GM19397 (cell line): ENCODE results near the gene SHOC1.
"Not testable (repeated sequence)": the region's sequence is repeated elsewhere in the genome, so short reads cannot be mapped to it uniquely, and the experiment has no call there.

ENCODE experiments used
- ATAC-seq: cut with Tn5 transposase; IDR thresholded peaks from one replicate; pipeline ENCODE4 v1.9.1; 2021; ENCODE audit warnings: mild to moderate bottlenecking, moderate library complexity; ENCODE audit not compliant: unreplicated experiment

The SHOC1 gene

GRCh38 chr9:111805830-111806241, 11.1 kb upstream of the SHOC1 start:
- ATAC-seq, result no peak

GRCh38 chr9:111805262-111805661, 10.5 kb upstream of the SHOC1 start:
- ATAC-seq, result no peak

GRCh38 chr9:111804636-111805035, 9.9 kb upstream of the SHOC1 start:
- ATAC-seq, result no peak

- no peak for ATAC-seq
Measured at GRCh38 chr9:111803924-111804323, 9.2 kb upstream of the SHOC1 start.

- no peak for ATAC-seq
Measured at GRCh38 chr9:111799915-111800526, 5.3 kb upstream of the SHOC1 start.

- ATAC-seq, result no peak
Measured at GRCh38 chr9:111799506-111799905, 4.8 kb upstream of the SHOC1 start.

GRCh38 chr9:111798786-111799185, 4.0 kb upstream of the SHOC1 start:
- ATAC-seq, result no peak

GRCh38 chr9:111795557-111795839, 761 bp upstream of the SHOC1 start:
- no peak for ATAC-seq

GRCh38 chr9:111791821-111792220, 2.9 kb downstream of the SHOC1 start:
- ATAC-seq, result not testable (repeated sequence)

GRCh38 chr9:111789881-111790280, 4.9 kb downstream of the SHOC1 start:
- no peak for ATAC-seq

- no peak for ATAC-seq
Measured at GRCh38 chr9:111783857-111784256, 10.9 kb downstream of the SHOC1 start.

- no peak for ATAC-seq
Measured at GRCh38 chr9:111783424-111783823, 11.3 kb downstream of the SHOC1 start.

GRCh38 chr9:111766066-111766465, 28.7 kb downstream of the SHOC1 start:
- ATAC-seq, result no peak

- no peak for ATAC-seq
Measured at GRCh38 chr9:111762556-111762955, 32.2 kb downstream of the SHOC1 start.

- ATAC-seq, result no peak
Measured at GRCh38 chr9:111759762-111760639, 34.7 kb downstream of the SHOC1 start.

GRCh38 chr9:111754800-111755199, 39.9 kb downstream of the SHOC1 start:
- ATAC-seq, result no peak

GRCh38 chr9:111752455-111752854, 42.3 kb downstream of the SHOC1 start:
- ATAC-seq, result no peak
